Skeletal muscle satellite cell (primary cell): ENCODE results near the gene MTCH2.

Experiments
- H3K27me3 ChIP-seq: 2 replicates; pipeline ENCODE4 v1.7.0; 2013; ENCODE audit warnings: low read length; ENCODE audit not compliant: control insufficient read depth, insufficient read depth
- H3K36me3 ChIP-seq: 2 replicates; pipeline ENCODE4 v1.7.0; 2013; ENCODE audit warnings: mild to moderate bottlenecking, control low read depth, low read length; ENCODE audit not compliant: insufficient read depth
- H3K4me1 ChIP-seq: 2 replicates; pipeline ENCODE4 v1.7.0; 2013; ENCODE audit warnings: low read length; ENCODE audit not compliant: control insufficient read depth, insufficient read depth
- H3K4me2 ChIP-seq: 2 replicates; pipeline ENCODE4 v1.7.0; 2013; ENCODE audit warnings: mild to moderate bottlenecking, low read length
- H3K4me3 ChIP-seq: 2 replicates; pipeline ENCODE4 v1.7.0; 2013; ENCODE audit warnings: low read length
- H3K9ac ChIP-seq: 2 replicates; pipeline ENCODE4 v1.7.0; 2013; ENCODE audit warnings: mild to moderate bottlenecking, low read depth, low read length, moderate library complexity
- H3K9me3 ChIP-seq: replicated peaks from 2 replicates; pipeline ENCODE4 v1.7.0; 2013; ENCODE audit warnings: mild to moderate bottlenecking, control low read depth, low read length

Gene MTCH2

DNA sequence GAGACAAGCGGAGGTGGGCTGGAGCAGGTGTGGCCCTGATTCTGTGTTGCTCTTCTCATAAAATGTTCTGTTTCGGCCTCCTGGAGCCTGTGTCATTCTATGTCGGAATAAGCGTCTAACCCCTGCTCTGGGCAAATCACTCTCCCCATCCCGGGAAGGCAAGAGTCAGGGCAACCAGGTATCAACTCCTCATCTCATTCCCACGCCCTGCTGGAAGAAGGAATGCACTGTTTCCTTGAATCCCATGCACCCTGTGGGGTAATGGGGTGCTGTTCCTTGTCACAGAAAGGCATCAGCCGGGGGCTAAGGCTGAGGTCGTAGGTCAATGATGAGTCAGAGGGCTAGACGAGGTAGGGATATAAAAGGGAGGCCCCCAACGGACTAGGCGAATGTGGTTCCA is 53.2 kb downstream of the MTCH2 start:
- Histone ChIP-seq H3K27me3 (peaks cover 38% of the 10 kb centered on the region), H3K9me3 (no peaks in the 10 kb centered on the region), H3K9ac (no peak overlapping the region), H3K4me3 (no peak overlapping the region), H3K4me2 (no peak overlapping the region), H3K4me1 (peaks cover 14% of the 10 kb centered on the region), H3K36me3 (peaks cover 4% of the 10 kb centered on the region)

DNA sequence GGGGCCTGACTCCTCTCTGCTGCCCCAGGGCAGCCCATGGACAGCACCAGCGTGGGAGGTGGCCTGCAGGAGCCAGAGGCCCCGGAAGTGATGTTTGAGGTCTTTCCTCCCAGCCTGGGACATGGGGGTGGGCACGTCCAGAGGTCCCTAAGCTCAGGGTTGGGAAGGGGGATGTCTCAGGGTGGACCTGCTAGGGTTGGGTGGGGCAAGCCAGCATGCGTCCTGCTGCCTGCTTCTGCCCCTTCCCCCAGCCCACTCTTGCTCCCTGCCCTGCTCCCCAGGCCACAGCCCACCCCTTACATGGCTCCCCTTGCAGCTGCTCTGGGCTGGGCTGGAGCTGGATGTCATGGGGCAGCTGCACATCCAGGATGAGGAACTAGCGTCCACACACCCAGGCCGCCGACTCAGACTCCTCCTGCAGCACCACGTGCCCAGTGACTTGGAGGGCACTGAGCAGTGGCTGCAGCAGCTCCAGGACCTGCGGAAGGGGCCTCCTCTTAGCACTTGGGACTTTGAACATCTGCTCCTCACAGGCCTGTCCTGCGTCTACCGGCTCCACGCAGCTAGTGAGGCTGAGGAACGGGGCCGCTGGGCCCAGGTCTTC is 54.5 kb downstream of the MTCH2 start:
- Histone ChIP-seq H3K9me3 (no peaks in the 10 kb centered on the region), H3K4me3 (no peak overlapping the region), H3K4me2 (no peak overlapping the region), H3K4me1 (peaks cover 8% of the 10 kb centered on the region), H3K9ac (no peak overlapping the region), H3K27me3 (peaks cover 25% of the 10 kb centered on the region), H3K36me3 (peaks cover 16% of the 10 kb centered on the region)

DNA sequence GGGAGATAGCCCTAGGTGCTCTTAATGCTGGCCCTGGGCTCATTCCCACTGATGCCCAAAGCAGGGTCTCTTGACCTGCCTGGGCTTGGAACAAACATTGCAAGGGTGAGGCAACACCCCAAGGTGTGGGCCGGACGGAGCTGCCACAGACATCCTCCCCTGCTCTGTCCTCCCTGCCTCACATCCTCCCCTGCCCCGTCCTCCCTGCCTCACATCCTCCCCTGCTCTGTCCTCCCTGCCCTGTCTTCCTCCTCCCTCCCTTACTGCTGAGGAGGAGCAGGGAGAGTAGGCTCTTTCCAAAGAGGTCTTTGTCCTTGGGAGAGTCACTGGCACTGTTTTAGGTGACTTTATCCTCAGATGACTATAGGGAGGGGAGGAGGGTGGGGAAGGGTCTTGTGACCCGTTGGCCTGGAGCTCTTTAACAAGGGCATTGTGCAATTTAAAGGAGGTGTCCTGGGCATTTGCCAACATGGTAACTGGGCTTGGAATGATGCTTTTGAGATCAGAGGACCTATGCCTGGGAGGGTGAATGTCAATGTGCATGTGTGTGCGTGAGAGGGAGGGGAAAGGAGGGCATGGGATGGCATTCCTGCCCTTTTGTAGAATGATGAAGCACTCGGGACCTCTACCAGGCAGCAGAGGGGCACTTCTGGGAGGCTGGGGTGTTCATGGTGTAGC is 55.2 kb downstream of the MTCH2 start:
- Histone ChIP-seq H3K4me3 (no peak overlapping the region), H3K9me3 (no peaks in the 10 kb centered on the region), H3K36me3 (peaks cover 22% of the 10 kb centered on the region), H3K4me2 (no peak overlapping the region), H3K27me3 (peaks cover 19% of the 10 kb centered on the region), H3K4me1 (peaks cover 8% of the 10 kb centered on the region), H3K9ac (no peak overlapping the region)

DNA sequence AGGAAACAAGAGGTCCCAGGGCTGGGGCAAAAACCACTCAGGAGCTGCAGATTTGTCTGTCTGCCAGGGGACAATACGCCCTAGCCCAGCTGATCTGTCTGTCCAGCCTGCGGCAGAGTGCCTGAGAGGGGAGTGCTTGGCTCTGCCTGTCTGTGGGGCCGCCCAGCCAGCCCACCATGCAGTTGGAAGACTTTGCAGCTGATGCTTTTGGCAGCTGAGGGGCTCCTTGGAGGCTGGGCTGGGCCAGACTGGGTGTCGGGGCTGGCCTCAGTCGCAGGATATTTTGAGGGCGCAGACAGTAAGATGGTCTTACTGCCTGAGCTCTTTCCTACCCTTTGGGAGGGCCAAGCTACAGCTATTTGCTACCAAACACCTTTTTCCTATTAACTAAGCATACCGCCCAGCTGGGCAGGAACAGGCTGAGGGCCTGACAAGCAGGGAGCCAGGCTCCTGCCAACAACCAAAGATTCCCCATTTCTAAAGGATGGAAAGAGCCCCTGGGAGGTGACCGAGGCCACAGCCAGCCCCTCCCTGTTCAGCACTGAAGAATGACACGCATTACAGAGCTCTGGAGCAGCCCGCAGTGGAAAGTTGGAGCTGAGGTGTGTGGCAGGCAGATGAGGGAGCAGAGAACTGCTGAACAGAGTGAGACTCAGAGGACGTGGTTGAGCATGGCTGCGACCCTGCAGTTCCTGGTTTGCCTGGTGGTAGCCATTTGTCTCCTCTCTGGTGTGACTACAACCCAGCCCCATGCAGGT is 56.1 kb downstream of the MTCH2 start, which contains the start of gene FAM180B:
Gene FAM180B, plus strand, starts transcription at position 581 of the 758 bp plus-strand sequence. Its CDS starts 91 bp downstream, at position 672.
- Histone ChIP-seq H3K4me3 (no peak within 1 kb of the TSS), H3K36me3 (peaks cover 31% of the 10 kb centered on the region), H3K4me1 (peaks cover 8% of the 10 kb centered on the region), H3K27me3 (peaks cover 13% of the 10 kb centered on the region), H3K4me2 (no peak within 1 kb of the TSS), H3K9me3 (no peaks in the 10 kb centered on the region), H3K9ac (no peak within 1 kb of the TSS)

DNA sequence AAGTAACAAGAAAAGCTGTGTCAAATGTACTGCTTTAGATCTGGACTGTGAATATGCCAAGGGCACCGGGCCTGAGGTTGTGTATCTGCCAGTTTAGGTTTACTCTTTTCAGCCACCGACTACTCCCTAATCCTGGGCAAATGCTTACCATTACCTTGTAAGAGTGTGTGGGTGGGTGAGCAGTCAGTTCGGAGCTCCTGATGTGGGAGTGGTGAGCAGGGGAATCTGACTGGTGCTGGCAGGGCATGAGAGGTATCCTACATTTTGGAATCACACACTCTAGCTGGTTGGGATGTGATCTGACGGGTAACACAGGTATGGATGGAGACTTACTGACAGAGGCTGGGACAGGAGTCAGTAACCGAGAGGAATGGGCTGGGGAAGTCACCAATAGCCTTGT is 58.5 kb downstream of the MTCH2 start:
- Histone ChIP-seq H3K9ac (no peak overlapping the region), H3K27me3 (no peaks in the 10 kb centered on the region), H3K4me2 (no peak overlapping the region), H3K9me3 (no peaks in the 10 kb centered on the region), H3K4me3 (no peak overlapping the region), H3K36me3 (peaks cover 37% of the 10 kb centered on the region), H3K4me1 (peaks cover 16% of the 10 kb centered on the region)

DNA sequence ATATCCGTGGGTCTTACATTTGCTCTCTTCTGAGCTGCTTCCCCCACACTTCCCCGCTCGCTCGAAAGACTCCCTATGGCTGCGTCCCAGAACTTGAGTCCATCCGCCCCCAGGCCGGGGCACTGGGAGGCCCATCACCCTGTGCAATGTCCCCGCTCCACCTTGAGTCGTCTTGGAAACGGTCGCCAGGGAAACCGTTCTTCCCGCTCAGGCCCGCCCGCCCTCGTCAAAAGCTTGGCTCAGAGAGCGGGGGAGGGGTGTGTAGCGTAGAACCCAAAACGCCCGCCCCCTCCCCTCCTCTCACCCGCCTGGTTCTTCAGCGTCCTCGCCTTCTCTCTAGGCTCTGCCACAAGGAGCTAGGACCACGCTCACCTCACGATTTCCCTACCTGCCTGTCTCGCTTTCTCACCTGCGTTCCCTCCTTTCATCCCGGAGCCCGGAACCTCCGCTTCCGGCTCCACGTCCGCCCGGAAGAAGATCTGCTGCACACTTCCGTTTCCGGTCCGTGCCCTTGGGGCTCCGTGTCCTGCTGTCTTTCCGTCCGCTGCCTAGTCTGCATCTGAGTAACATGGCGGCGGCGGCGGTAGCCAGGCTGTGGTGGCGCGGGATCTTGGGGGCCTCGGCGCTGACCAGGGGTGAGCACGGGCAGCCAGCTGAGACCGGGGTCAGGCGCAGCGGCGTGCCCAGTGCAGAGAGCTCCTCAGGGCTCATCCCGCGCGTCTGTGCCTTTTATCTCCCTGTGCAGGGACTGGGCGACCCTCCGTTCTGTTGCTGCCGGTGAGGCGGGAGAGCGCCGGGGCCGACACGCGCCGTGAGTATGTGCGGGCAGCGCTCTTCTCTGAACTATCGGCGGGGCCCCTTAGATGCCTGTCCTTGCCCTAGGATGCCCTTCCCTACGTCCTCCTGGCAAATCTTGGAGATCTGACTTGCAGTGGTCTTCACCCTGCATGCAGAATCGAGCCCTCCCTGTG is 63.5 kb downstream of the MTCH2 start, which contains the start of the genes KBTBD4 and NDUFS3:
Gene KBTBD4, minus strand, starts transcription at position 447 of the 971 bp plus-strand sequence. Its CDS starts 19 bp downstream, at position 428.
Gene NDUFS3, plus strand, starts transcription at position 551 of the 971 bp plus-strand sequence. Its CDS starts 18 bp downstream, at position 569.
- no peaks in the 10 kb centered on the region for H3K27me3 ChIP-seq
- H3K4me2 ChIP-seq = peak within 1 kb of the TSS; percentile 96
- peak within 1 kb of the TSS; percentile 92 for H3K4me3 ChIP-seq
- H3K4me1 ChIP-seq = peaks cover 16% of the 10 kb centered on the region
- H3K9ac ChIP-seq = peak within 1 kb of the TSS; percentile 94
- no peaks in the 10 kb centered on the region for H3K9me3 ChIP-seq
- peaks cover 45% of the 10 kb centered on the region for H3K36me3 ChIP-seq

DNA sequence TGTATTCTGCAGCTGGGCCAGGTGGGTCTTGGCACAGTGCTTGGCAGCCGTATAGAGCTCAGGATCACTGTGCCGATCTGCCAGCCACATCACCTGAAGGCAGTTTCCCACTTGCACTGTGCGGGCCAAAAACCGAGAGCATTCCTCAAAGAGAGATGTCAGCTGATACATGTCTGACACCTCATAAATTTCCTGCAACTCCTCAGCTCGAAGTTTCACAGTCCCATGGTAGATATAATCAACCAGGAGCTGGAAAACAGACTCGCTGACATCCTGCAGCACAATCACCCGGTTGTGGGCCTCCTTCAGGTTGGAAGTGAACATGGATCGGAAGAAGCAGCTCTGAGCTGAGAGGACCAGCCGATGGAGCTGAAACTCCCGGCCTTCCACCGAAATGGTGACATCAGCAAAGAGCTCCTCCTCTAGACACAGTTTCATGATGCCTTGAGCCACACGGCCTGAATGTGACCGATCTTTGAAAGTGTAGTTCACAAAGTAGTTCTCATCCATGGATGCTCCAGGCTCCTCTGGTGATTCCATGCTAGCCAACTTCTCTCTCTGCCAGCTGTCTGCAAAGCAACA is 64.8 kb downstream of the MTCH2 start:
- peaks cover 46% of the 10 kb centered on the region for H3K36me3 ChIP-seq

DNA sequence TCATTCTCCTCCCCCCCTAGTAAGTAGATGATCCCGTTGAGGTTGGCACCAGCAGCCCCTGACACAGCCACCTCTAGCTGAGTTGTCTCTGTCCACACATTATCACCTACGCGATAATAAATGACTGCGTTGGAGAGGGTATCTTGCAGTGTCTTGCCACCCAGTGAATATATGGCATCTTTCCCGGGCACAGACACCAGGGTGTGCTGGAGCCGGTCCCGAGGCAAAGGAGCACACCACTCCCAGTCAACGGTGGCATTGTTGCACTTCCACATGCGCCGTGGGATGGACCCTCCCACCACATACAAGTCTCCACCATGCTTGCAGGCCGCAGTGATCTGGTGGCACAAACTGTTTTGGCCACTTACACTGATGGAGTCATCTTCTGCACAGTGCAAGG is 69.0 kb downstream of the MTCH2 start:
- Histone ChIP-seq H3K4me1 (peaks cover 29% of the 10 kb centered on the region), H3K36me3 (peaks cover 48% of the 10 kb centered on the region), H3K4me3 (no peak overlapping the region), H3K9ac (no peak overlapping the region), H3K4me2 (peak overlapping the region; percentile 42), H3K27me3 (no peaks in the 10 kb centered on the region), H3K9me3 (no peaks in the 10 kb centered on the region)

More for the DNA sequence above, 64.8 kb downstream of the MTCH2 start:
- Histone ChIP-seq H3K9me3 (no peaks in the 10 kb centered on the region), H3K4me3 (peak overlapping the region; percentile 92), H3K4me1 (peaks cover 24% of the 10 kb centered on the region), H3K4me2 (peak overlapping the region; percentile 96), H3K9ac (peak overlapping the region; percentile 94), H3K27me3 (no peaks in the 10 kb centered on the region)

DNA sequence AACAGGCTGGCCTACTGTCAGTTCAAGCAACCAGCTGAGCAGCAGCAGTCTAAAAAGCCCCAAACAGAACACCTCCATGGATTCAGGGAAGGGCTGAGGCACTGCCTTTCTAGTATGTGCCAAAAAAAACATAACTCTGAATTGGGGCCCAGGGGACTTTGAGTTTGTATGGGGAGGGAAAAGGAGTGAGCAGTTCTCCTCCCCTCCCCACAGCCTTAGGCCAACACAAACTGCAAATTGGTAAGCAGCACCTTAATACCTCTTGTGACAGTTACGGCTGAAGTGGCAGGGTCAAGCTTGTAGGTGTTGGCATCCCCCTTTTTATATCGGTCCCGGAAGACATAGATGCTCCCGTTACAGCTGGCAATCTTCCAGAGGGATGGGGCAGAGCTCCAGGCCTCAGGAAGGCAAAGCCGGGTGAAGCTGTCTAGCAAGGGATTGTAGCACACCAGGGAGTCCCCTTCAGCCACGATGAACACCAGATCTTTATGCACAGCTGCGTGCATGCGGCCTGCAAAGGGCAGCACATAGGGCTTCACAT is 69.6 kb downstream of the MTCH2 start:
- Histone ChIP-seq H3K4me1 (peaks cover 26% of the 10 kb centered on the region), H3K27me3 (no peaks in the 10 kb centered on the region), H3K36me3 (peaks cover 48% of the 10 kb centered on the region), H3K9ac (peak overlapping the region; percentile 55), H3K4me3 (no peak overlapping the region), H3K9me3 (no peaks in the 10 kb centered on the region), H3K4me2 (peak overlapping the region; percentile 42)

DNA sequence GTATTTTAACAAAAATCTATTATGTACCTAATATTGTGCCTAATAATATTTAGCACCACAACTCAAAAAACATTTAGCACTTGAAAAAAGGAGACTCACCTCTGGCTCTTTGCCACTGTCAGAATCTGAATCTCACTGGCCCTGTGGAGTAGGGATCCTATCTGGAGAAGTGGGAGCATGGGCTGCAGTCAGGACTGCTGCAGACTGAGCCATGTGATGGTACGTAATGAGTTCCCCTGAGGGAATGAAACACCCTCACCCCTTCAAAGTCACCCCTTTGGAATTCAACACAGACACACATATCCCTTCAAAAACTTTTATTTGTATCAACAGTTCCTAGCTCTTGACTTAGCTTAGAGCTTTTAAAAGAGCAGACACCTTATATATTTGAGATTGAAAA is 70.5 kb downstream of the MTCH2 start:
- Histone ChIP-seq H3K9me3 (no peaks in the 10 kb centered on the region), H3K4me1 (peaks cover 21% of the 10 kb centered on the region), H3K9ac (peak overlapping the region; percentile 55), H3K4me2 (peak overlapping the region; percentile 42), H3K4me3 (no peak overlapping the region), H3K27me3 (no peaks in the 10 kb centered on the region), H3K36me3 (peaks cover 44% of the 10 kb centered on the region)
